Measurements from ENCODE around the gene PBX1. TPM values are rescaled to one million over a fixed set of nuclear protein-coding genes. Genes with fewer than 3 reads are reported as not detected.

The PBX1 gene
- total and polyA plus RNA-seq, 10 of the 15 experiments (the other 5 are each of a cell fraction or from before 2014, with no cell fraction given): 0.05 to 0.28 (median 0.11) TPM; not detected in 5

DNA sequence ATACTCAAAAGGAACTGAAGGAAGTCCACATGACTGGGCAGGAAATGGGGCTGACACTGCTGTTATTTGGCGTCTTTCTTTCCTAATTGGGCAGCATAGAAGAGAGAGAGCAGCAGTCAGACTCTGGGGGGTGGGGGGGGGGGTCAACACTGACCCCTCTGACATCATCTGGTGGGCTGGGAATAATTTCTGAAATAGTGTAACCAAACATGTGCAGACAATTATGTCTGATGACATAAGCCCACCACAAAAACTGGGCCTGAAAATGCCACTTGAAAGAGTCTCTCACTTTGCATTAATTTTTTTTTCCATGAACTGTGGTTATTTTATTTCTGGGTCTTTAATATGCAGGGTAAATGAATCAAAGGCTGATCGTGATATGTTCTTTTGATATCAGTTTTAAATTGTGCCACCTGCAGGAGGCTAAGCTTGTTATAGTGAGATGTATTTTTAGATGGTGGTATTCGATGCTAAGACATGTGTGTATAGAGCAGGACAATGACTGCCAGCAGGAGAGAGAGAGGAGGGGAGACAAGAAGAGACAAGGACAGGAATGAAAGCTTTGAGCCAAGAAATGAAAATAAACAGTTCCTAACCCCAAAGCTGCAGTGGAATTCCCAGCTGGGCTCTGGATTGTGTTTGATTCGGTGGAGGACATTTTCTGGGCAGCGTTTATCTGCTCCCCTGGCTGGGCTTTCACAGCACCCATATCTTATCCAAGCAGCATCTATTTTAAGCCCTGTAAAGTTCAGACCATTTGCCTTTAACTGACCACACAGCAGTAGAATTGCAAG is 264.7 kb downstream of the PBX1 start:
- in situ Hi-C loops (cut with MboI): no loop called here
- Histone ChIP-seq H3K27ac (ENCODE audit: control insufficient read depth, insufficient read depth) (no peak overlapping the region), H3K27me3 (replicated peaks in 1 of 2; ENCODE audit: control insufficient read depth in 2 of 2, insufficient read depth in 2 of 2, low read length in 1 of 2) (no peaks in the 10 kb centered on the region; a peak in 1 of 4 replicates), H3K9ac (ENCODE audit: control insufficient read depth, insufficient read depth, low read length) (no peak overlapping the region), H3K9me3 (replicated peaks; ENCODE audit: control insufficient read depth, insufficient read depth, low read length) (no peaks in the 10 kb centered on the region), H3K4me1 (ENCODE audit: control insufficient read depth, insufficient read depth, low read length) (no peaks in the 10 kb centered on the region), H3K4me2 (ENCODE audit: control insufficient read depth, insufficient read depth) (no peak overlapping the region), H2AFZ (ENCODE audit: control insufficient read depth, low read depth, low read length) (no peak overlapping the region), H4K20me1 (ENCODE audit: control insufficient read depth, insufficient read depth) (no peaks in the 10 kb centered on the region), H3K79me2 (ENCODE audit: control insufficient read depth, insufficient read depth, low read length) (no peaks in the 10 kb centered on the region), H3K36me3 (ENCODE audit: control insufficient read depth in 2 of 2, insufficient read depth in 2 of 2, low read length in 1 of 2) (no peaks in the 10 kb centered on the region), H3K4me3 (no peak overlapping the region)
- BruUV-seq (replicated peaks): no TSS peak
- no peak for TF ChIP-seq PRDM15 (CRISPR knock-in tag; IDR thresholded peaks at IDR 0.05)
- TF ChIP-seq E2F8 (IDR thresholded peaks at IDR 0.05; ENCODE audit: low read depth, partially characterized antibody): no peak
- TF ChIP-seq CHD2 (IDR thresholded peaks at IDR 0.05; ENCODE audit: borderline replicate concordance, low read depth, low read length): no peak
- CTCF ChIA-PET: no interaction called here
- ATAC-seq (no peak), FAIRE-seq (no peak), DNase-seq (ENCODE audit: low read depth, low spot score) (no peak)
- intact Hi-C loops (cut with micrococcal nuclease; ENCODE audit: unreplicated experiment): loop anchor here (5.0 kb wide), 1 partner anchor 49 kb away; no protein-coding TSS in a partner anchor
- WGBS (ENCODE audit: insufficient coverage, insufficient replicate concordance, low lambda C conversion rate, missing lambda C conversion rate): 13% methylated on average over 5 of the region's 5 CpGs
- SMC1A ChIA-PET (ENCODE audit: uncharacterized antibody, unreplicated experiment): no interaction called here
- RAD21 ChIA-PET (ENCODE audit: unreplicated experiment): no interaction called here
- POLR2A ChIA-PET: no interaction called here
